GM04504 (cell line): ENCODE measurements around the gene TBRG4.

Experiments
- DNase-seq: peaks from one replicate; pipeline ENCODE4 v3.0.0-alpha.2; 2012; ENCODE audit warnings: low read depth

TBRG4 gene

GRCh38 chr7:45089341-45089891 is 22.1 kb downstream of the TBRG4 start:
- DNase-seq: no peak

- no peak for DNase-seq
Observed at GRCh38 chr7:45088821-45089340, 22.6 kb downstream of the TBRG4 start, which contains the start of gene NACAD. TSS of gene NACAD (minus strand) at chr7:45088969. CDS start at chr7:45088894, 75 bp downstream.

- no peak for DNase-seq
Observed at GRCh38 chr7:45088146-45088701, 23.3 kb downstream of the TBRG4 start.

GRCh38 chr7:45087301-45088145 is 24.0 kb downstream of the TBRG4 start:
- DNase-seq: no peak

- DNase-seq: no peak
Observed at GRCh38 chr7:45086331-45087065, 25.0 kb downstream of the TBRG4 start.

GRCh38 chr7:45085619-45086200 is 25.8 kb downstream of the TBRG4 start:
- DNase-seq: no peak

- DNase-seq: no peak
Observed at GRCh38 chr7:45084901-45085618, 26.4 kb downstream of the TBRG4 start.

GRCh38 chr7:45084336-45084735 is 27.2 kb downstream of the TBRG4 start:
- no peak for DNase-seq

GRCh38 chr7:45082831-45083331 is 28.6 kb downstream of the TBRG4 start:
- no peak for DNase-seq

GRCh38 chr7:45082031-45082830 is 29.3 kb downstream of the TBRG4 start:
- no peak for DNase-seq

GRCh38 chr7:45081670-45081974 is 29.9 kb downstream of the TBRG4 start:
- DNase-seq: no peak

GRCh38 chr7:45080958-45081669 is 30.4 kb downstream of the TBRG4 start:
- no peak for DNase-seq

- no peak for DNase-seq
Observed at GRCh38 chr7:45080265-45080957, 31.1 kb downstream of the TBRG4 start.

- DNase-seq: no peak
Observed at GRCh38 chr7:45078125-45078681, 33.3 kb downstream of the TBRG4 start.

GRCh38 chr7:45077579-45077978 is 33.9 kb downstream of the TBRG4 start:
- DNase-seq: no peak

GRCh38 chr7:45076946-45077345 is 34.6 kb downstream of the TBRG4 start:
- no peak for DNase-seq

GRCh38 chr7:45075871-45076796 is 35.4 kb downstream of the TBRG4 start:
- DNase-seq: no peak

- DNase-seq: no peak
Observed at GRCh38 chr7:45075355-45075644, 36.2 kb downstream of the TBRG4 start.
